ENCODE measurements around the gene MIAT.
"Not testable (repeated sequence)": the region's sequence is repeated elsewhere in the genome, so short reads cannot be mapped to it uniquely, and the experiment has no call there.

Gene MIAT

DNA sequence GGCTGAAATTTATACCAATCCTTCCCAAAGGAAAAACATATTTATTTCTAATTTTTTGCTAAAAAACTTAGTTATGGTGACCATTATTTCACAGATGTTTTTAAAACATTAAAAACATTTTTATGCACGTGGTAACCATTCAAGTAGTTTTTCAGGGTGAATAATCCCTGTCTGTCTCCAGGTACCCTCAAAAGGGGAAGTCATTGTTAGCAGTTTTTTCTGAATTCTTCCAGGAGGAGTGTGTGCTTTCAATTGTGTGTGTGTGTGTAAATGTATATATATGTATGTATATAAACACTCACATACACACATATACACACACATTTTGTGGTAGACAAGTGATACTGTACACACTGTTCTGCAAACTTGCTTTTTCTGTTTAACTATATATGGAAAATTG is 43.9 kb downstream of the MIAT start:
- DNase-seq = no peak

DNA sequence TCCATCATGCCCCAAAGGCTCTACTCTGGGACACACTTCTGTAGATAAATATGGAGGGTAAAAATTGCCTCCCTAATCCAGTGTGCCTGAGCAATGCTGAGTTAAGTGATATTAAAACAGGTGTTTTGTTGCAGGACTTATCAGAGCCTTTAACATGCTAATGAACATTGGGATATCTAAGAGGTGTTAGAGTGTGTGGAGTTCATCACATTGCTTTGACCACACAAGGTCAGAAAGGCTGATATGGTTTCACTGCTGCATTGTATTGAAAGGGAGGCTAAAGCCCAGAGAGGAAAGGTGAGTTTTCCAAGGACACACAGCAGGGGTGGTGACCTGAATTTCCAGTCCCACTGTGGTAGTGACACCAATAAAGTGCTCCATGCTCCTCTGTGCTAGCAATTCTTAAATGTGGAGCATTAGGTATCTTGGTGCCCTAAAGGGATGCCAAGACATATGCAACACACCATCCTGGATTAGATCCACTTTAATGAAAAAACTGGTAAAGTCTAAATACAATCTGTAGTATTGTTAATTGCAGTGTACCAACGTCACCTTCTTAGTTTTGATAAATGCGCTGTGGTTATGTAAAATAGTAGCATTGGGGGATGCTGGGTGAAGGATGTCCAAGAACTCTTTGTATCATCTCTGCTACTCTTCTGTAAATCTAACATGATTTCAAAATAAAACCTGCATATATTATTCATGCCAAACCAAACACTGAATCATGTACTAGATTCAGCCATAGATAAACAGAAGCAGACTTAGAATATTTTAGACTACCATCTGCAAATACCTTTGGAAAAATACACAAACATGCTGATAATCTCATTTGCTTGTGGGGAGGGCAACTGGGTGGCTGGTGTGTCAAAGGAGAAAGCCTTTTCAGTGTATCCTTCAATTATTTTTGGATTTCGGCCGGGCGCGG is 45.8 kb downstream of the MIAT start:
- DNase-seq = no peak

DNA sequence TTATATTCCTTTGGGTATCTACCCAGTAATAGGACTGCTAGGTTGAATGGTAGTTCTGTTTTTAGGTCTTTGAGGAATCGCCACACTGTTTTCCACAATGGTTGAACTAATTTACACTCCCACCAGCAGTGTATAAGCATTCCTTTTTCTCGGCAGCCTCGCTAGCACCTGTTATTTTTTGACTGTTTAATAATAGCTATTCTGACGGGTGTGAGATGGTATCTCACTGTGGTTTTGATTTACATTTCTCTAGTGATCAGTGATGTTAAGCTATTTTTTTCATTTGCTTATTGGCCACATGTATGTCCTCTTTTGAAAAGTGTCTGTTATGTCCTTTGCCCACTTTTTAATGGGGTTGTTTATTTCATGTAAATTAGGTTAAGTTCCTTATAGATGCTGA is 48.0 kb downstream of the MIAT start:
- not testable (repeated sequence) for DNase-seq

GRCh38 chr22:26707090-26707489 is 49.7 kb downstream of the MIAT start:
- DNase-seq = no peak

DNA sequence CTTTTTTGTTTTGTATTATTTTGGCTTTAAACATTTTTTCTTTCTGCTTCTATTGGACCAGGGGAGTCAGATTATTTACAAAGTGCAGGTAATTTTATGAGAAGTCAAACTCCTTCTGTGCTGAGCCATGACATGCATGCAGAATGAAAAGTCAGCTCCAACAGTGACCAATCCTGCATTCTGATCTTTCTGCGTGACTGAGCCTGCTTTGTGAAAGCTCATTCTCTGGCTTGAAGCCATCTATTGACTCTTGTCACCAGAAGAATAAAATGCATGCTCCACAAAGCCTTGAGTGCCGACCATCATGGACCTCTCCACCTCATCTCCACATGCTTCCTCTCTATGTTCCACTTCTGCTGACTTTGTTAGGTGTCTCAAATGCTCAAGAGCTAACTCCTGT is 50.2 kb downstream of the MIAT start:
- DNase-seq = no peak

- DNase-seq = no peak
These were observed 51.0 kb downstream of the MIAT start for GRCh38 chr22:26708256-26709009.

DNA sequence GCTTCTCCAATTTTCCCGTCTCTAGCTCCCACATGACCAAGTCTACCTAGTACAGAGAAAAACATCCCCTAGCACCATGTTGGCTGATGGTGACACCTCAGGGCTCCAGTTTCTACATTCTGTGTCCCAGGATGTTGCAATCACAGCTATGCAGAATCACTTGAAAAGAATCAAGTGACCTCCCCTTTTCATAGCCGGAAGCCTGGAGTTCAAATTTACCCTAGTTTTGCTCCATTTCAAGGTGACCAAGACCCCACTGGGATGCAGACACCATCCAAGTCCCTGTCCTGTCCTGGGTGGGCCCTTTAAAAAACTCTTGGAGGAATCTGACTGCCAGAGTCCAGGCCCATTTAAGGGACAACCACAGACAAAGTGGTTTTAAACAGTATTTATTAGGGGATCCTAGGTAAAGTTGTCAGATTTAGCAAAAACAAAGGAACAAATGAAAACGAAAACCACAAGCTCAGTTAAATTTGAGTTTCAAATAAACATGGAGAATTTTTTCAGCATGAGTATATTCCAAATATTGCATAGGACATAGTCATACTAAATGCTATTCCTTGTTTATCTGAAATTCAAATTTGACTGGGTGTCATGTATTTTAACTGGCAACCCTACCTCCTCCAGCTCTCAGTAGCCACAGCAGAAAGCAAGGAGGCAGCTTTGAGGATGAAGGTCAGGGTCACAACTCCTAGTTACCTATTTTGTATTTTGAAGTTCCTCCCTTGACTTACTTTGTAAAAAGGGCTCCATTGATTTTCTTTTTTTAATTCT is 52.4 kb downstream of the MIAT start:
- no peak for DNase-seq

- DNase-seq = no peak
These were observed 54.0 kb downstream of the MIAT start for GRCh38 chr22:26711205-26711963.

- DNase-seq = no peak
These were observed 54.8 kb downstream of the MIAT start for GRCh38 chr22:26712158-26712557.

- DNase-seq = no peak
These were observed 56.5 kb downstream of the MIAT start for GRCh38 chr22:26713823-26714449.

DNA sequence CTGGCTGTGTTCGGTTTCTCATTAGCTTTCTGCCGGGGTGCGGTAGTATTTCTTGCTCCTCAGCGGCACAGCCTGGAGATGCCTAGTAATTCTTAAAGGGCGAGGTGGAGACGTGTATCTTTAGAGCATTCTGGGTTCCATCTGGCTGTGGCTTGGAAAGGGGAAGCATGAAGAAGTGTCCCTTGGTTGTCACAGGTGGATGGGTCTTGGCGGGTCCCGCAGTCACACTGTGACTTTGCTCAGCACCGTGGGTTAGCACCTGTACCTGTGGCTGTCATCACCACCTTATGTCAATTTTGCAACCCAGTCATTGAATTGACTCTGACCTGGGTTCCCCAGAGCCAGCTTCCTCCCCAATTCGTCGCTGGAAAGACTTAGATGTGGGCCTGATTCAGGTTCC is 57.6 kb downstream of the MIAT start:
- no peak for DNase-seq

DNA sequence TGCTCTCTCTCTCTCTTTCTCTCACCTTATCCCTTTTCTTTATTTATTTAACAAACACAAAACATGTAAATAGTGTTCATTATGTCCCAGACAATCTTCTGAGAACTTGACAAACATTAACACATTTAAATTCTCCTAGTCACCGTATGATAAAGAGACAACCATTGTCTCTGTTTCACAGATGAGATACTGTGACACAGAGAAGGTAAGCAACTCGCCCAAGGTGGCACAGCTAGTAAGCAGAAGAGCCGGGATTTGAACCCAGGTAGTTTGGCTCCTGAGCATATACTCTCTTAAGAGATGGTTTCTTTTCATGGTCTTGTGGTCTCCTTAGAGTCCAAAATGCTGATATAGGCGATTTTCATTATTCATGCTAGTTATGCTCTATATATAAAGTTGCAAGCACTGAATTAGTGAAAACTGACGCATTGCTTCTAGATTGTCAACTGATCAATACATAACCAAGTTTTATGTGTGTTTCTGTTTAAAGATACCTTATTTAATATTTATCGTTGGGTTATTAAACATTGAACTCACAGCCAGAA is 58.1 kb downstream of the MIAT start:
- DNase-seq = no peak

GRCh38 chr22:26718488-26718887 is 61.1 kb downstream of the MIAT start:
- DNase-seq = no peak

GRCh38 chr22:26718905-26719304 is 61.5 kb downstream of the MIAT start:
- DNase-seq = no peak

DNA sequence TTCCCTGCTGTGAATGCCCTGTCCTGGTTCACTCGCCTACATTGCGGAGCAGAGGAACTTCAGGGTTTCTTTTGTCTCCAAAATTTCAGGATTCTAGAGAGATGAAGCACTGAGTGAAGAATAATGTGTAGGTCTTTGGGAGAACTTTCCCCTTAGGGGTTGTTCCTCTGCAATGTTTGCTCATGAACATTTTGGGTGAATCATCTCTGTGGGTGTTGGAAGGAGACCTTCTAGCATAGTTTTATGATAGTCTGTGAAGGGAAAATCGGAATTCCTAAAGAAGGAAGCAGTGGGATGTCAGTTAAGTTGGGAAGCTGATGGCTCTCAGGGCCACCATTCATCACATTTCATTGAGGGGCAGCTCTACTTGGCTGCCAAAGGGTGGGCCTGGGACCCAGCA is 64.8 kb downstream of the MIAT start:
- DNase-seq = no peak

DNA sequence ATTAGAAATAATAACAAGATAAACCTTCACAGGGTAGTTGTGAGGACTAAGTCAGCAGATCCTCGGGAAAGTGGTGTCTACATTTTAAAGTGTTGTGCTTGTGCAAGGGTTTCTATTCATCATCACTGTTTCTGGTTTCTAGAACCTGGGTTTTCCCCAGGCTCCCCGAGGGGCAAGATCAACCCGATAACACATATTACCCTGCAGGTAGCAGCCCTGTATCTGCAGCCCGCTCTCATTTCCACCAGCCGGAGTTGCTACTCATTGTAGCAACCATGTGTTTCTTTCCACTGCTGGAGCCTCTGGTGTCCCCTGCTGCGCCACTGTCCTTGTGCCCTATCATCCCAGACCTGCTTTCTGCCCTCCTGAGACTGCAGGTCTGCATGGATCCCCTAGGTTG is 67.0 kb downstream of the MIAT start:
- no peak for DNase-seq

GRCh38 chr22:26725012-26725676 is 67.8 kb downstream of the MIAT start:
- no peak for DNase-seq

Data from right hindlimb (tissue), 1 donor.